IMR-90 (cell line): ENCODE results near the gene MATN3. TPM values are rescaled to one million over a fixed set of nuclear protein-coding genes. Genes with fewer than 3 reads are reported as not detected.

Source experiments
- ATAC-seq: fragments of 200-7000 bp; cut with Tn5 transposase; 2 replicates; pipeline ENCODE4 v1.9.1; 2020; ENCODE audit warnings: low read depth, mild to moderate bottlenecking, moderate library complexity
- BruUV-seq: library from RNA; stranded (reverse); fragments of 400-500 nt; replicated peaks from 2 replicates; lab custom pipeline; 2021; lab: Mats Ljungman, UMichigan
- CTCF ChIA-PET: fragments of 300-600 bp; formaldehyde crosslinking; extraction: SDS; loops from one replicate; lab custom pipeline; 2021; ENCODE audit warnings: antibody characterized with exemption; lab: Yijun Ruan, JAX
- POLR2A ChIA-PET: fragments of 300-600 bp; sonication (Branson Sonifier 250); formaldehyde crosslinking; loops from one replicate; lab custom pipeline; 2022; ENCODE audit warnings: antibody characterized with exemption; ENCODE audit not compliant: unreplicated experiment; lab: Charles Lee
- DNase-seq: peaks from one replicate; pipeline ENCODE4 v3.0.0; 2013
- H2AFZ ChIP-seq: replicated peaks from 2 replicates; pipeline ENCODE3; 2013; ENCODE audit warnings: low read length, mild to moderate bottlenecking; ENCODE audit not compliant: poor library complexity
- H2AK5ac ChIP-seq: 2 replicates; pipeline ENCODE4 v1.6.1; 2013; ENCODE audit warnings: low read depth, low read length, inconsistent platforms
- H2AK9ac ChIP-seq: replicated peaks from 2 replicates; pipeline ENCODE3; 2013; ENCODE audit warnings: mild to moderate bottlenecking, low read depth, low read length, moderate library complexity; ENCODE audit not compliant: poor library complexity
- H2BK120ac ChIP-seq: 2 replicates; pipeline ENCODE4 v1.6.1; 2013; ENCODE audit warnings: low read depth, low read length, inconsistent platforms
- H2BK15ac ChIP-seq: 3 replicates; pipeline ENCODE4 v1.6.1; 2013; ENCODE audit warnings: low read depth, low read length, inconsistent platforms
- H2BK20ac ChIP-seq: 2 replicates; pipeline ENCODE4 v1.6.1; 2013; ENCODE audit warnings: low read depth, mild to moderate bottlenecking, inconsistent platforms, low read length, moderate library complexity
- H2BK5ac ChIP-seq: 2 replicates; pipeline ENCODE4 v1.6.1; 2013; ENCODE audit warnings: mild to moderate bottlenecking, low read depth, low read length, inconsistent platforms; ENCODE audit not compliant: poor library complexity, severe bottlenecking
- H3K14ac ChIP-seq: replicated peaks from 2 replicates; pipeline ENCODE4 v1.6.1; 2013; ENCODE audit warnings: low read depth, low read length, inconsistent platforms
- H3K18ac ChIP-seq: 2 replicates; pipeline ENCODE4 v1.6.1; 2013; ENCODE audit warnings: low read depth, low read length, control low read depth
- H3K23ac ChIP-seq: 2 replicates; pipeline ENCODE4 v1.6.1; 2013; ENCODE audit warnings: low read depth, low read length, inconsistent platforms
- H3K27ac ChIP-seq: 2 replicates; pipeline ENCODE4 v1.5.1; 2013; ENCODE audit warnings: mild to moderate bottlenecking, control low read depth, low read length; ENCODE audit not compliant: insufficient read depth
- H3K27me3 ChIP-seq: 2 replicates; pipeline ENCODE4 v1.6.1; 2013; ENCODE audit warnings: low read length; ENCODE audit not compliant: control insufficient read depth, insufficient read depth
- H3K36me3 ChIP-seq: 2 replicates; pipeline ENCODE4 v1.6.1; 2013; ENCODE audit warnings: low read length, mixed read lengths; ENCODE audit not compliant: control insufficient read depth, insufficient read depth
- H3K4ac ChIP-seq: 2 replicates; pipeline ENCODE4 v1.6.1; 2013; ENCODE audit warnings: low read depth, low read length, inconsistent platforms
- H3K4me1 ChIP-seq: 2 replicates; pipeline ENCODE4 v1.6.1; 2013; ENCODE audit warnings: low read length, mixed read lengths; ENCODE audit not compliant: control insufficient read depth, insufficient read depth
- H3K4me2 ChIP-seq: 2 replicates; pipeline ENCODE4 v1.6.1; 2013; ENCODE audit warnings: low read depth, mild to moderate bottlenecking, control low read depth, low read length, moderate library complexity
- H3K4me3 ChIP-seq: 2 replicates; pipeline ENCODE4 v1.5.1; 2013; ENCODE audit warnings: low read depth, mild to moderate bottlenecking, control low read depth, low read length, moderate library complexity; ENCODE audit not compliant: insufficient read depth
- H3K56ac ChIP-seq: 2 replicates; pipeline ENCODE4 v1.6.1; 2013; ENCODE audit warnings: low read length, inconsistent platforms; ENCODE audit not compliant: insufficient read depth; ENCODE audit errors: extremely low read depth
- H3K79me1 ChIP-seq, 2 experiments: 2 replicates each; pipeline ENCODE4 v1.6.1; 2013; ENCODE audit warnings: low read length in 2 of 2, inconsistent platforms in 1 of 2, low read depth in 1 of 2
- H3K9ac ChIP-seq: 2 replicates; pipeline ENCODE4 v1.6.1; 2013; ENCODE audit warnings: low read depth, low read length, control low read depth
- H3K9me1 ChIP-seq: 2 replicates; pipeline ENCODE4 v1.6.1; 2013; ENCODE audit warnings: low read length, inconsistent platforms; ENCODE audit not compliant: insufficient read depth
- H3K9me3 ChIP-seq: 2 replicates; pipeline ENCODE4 v1.6.1; 2013; ENCODE audit warnings: low read length; ENCODE audit not compliant: control insufficient read depth, insufficient read depth
- H4K20me1 ChIP-seq: 2 replicates; pipeline ENCODE4 v1.6.1; 2013; ENCODE audit warnings: low read length, inconsistent platforms; ENCODE audit not compliant: insufficient read depth
- H4K5ac ChIP-seq: 2 replicates; pipeline ENCODE4 v1.6.1; 2013; ENCODE audit warnings: mild to moderate bottlenecking, low read depth, low read length, control low read depth
- H4K8ac ChIP-seq, 2 experiments: 2 replicates each; pipeline ENCODE4 v1.6.1; 2013; ENCODE audit warnings: low read depth in 2 of 2, low read length in 2 of 2, control low read depth in 1 of 2, inconsistent platforms in 1 of 2
- H4K91ac ChIP-seq: 2 replicates; pipeline ENCODE4 v1.6.1; 2013; ENCODE audit warnings: low read depth, low read length, inconsistent platforms; ENCODE audit not compliant: insufficient read depth
- BHLHE40 ChIP-seq: fragments of 150-350 bp; IDR thresholded peaks from 2 replicates; pipeline ENCODE4 v1.6.1; 2016; ENCODE audit warnings: mild to moderate bottlenecking, low read depth, low read length
- CEBPB ChIP-seq: IDR thresholded peaks from 2 replicates; pipeline ENCODE4 v1.6.1; 2012; ENCODE audit warnings: low read depth, low read length, improper control_type of control experiment
- CHD1 ChIP-seq: IDR thresholded peaks from 2 replicates; pipeline ENCODE4 v1.6.1; 2012; ENCODE audit warnings: low read depth, low read length, improper control_type of control experiment
- CTCF ChIP-seq: conservative IDR thresholded peaks from 2 replicates; pipeline ENCODE4 v1.5.1; 2012; ENCODE audit warnings: mild to moderate bottlenecking, low read depth, low read length, improper control_type of control experiment
- FOS ChIP-seq: fragments of 150-350 bp; IDR thresholded peaks from 2 replicates; pipeline ENCODE4 v1.6.1; 2016; ENCODE audit warnings: low read depth, low read length
- NFE2L2 ChIP-seq: fragments of 150-350 bp; IDR thresholded peaks from 2 replicates; pipeline ENCODE4 v1.6.1; 2016; ENCODE audit warnings: low read depth, mild to moderate bottlenecking, low read length
- POLR2A ChIP-seq: IDR thresholded peaks from 2 replicates; pipeline ENCODE4 v1.6.1; 2012; ENCODE audit warnings: mild to moderate bottlenecking, low read depth, low read length
- RFX5 ChIP-seq: IDR thresholded peaks from 2 replicates; pipeline ENCODE4 v1.8.0; 2012; ENCODE audit warnings: low read depth, mild to moderate bottlenecking, low read length, moderate library complexity
- WGBS, 2 experiments: methylation state at CpG; one replicate each; pipeline versions ENCODE4 v1.1.5 to v1.1.7; 2013; ENCODE audit warnings: missing lambda C conversion rate in 2 of 2; ENCODE audit not compliant: insufficient read length in 1 of 2; ENCODE audit errors: extremely low coverage in 2 of 2; 5-methylcytosine and 5-hydroxymethylcytosine counted together
- dilution Hi-C: fragments of 300-500 bp; cut with HindIII; formaldehyde crosslinking; loops from one replicate; pipeline ENCODE4 v1.14.3; 2018; ENCODE audit warnings: low sequenced_read_pairs; ENCODE audit not compliant: unreplicated experiment
- in situ Hi-C: fragments of 300-500 bp; cut with MboI; formaldehyde crosslinking; loops from 3 replicates; pipeline ENCODE4 v1.14.3; 2019; ENCODE audit warnings: low sequenced_read_pairs, inconsistent platforms, mixed read lengths
- intact Hi-C: fragments of 100-400 bp; cut with micrococcal nuclease; formaldehyde crosslinking; loops from 2 replicates; pipeline ENCODE4 v1.10.0; 2022
- polyA plus RNA-seq, 3 experiments: library from polyadenylated mRNA; depleted of rRNA; stranded (reverse); fragments of >200 nt; gene quantifications; 2 replicates each; pipeline ENCODE4 v1.2.3, GENCODE V29; 2012; ENCODE audit warnings: low replicate concordance in 1 of 3
- total RNA-seq: library from RNA; depleted of rRNA; stranded (reverse); fragments of >200 nt; gene quantifications from 2 replicates; pipeline ENCODE4 v1.2.3, GENCODE V29; 2012

Gene MATN3
- total and polyA plus RNA-seq, 2 of the 4 experiments (the other 2 are of a cell fraction) = 0.90 to 3.0 TPM

- TF ChIP-seq BHLHE40 (no peak), POLR2A (no peak)
Observed at GRCh38 chr2:20013126-20013849, 820 bp upstream of the MATN3 start (continued).

- Histone ChIP-seq H2AFZ (peak overlapping the region; percentile 92), H3K27me3 (peaks cover 14% of the 10 kb centered on the region), H3K9me3 (no peaks in the 10 kb centered on the region), H2AK5ac (0 out of 2 replicates have a peak overlapping the region, but pooled peaks have one; percentile 8), H2BK5ac (no peak overlapping the region), H4K91ac (no peak overlapping the region), H3K4me2 (peak overlapping the region; percentile 50), H3K23ac (peak overlapping the region; percentile 80), H4K20me1 (no peaks in the 10 kb centered on the region), H3K4ac (no peak overlapping the region; the same call in 1 of the 2 replicates), H3K4me3 (peak overlapping the region; percentile 50), H3K4me1 (peaks cover 3% of the 10 kb centered on the region), H2BK20ac (no peak overlapping the region), H2BK15ac (no peak overlapping the region), H3K9me1 (no peaks in the 10 kb centered on the region), H2BK120ac (peak overlapping the region; percentile 8; the same call in 1 of the 2 replicates), H3K27ac (no peak overlapping the region), H3K56ac (no peak overlapping the region), H4K5ac (no peak overlapping the region), H3K14ac (no peak overlapping the region; the same call in 1 of the 2 replicates), H2AK9ac (peak overlapping the region; percentile 90), H3K79me1 (no peaks in the 10 kb centered on the region), H4K8ac (peak overlapping the region in 1 of 2 experiments; percentile 35; a peak in 2 of 4 replicates), H3K36me3 (no peaks in the 10 kb centered on the region), H3K18ac (no peak overlapping the region), H3K9ac (no peak overlapping the region)
- no TSS peak for BruUV-seq
- no peak for DNase-seq
- ChIA-PET CTCF (no interaction called here), POLR2A (no interaction called here)
- dilution Hi-C loops (no loop called here), intact Hi-C loops (no loop called here), in situ Hi-C loops (no loop called here)
- TF ChIP-seq POLR2A = no peak
- no peak for TF ChIP-seq RFX5
- TF ChIP-seq CTCF = no peak
- TF ChIP-seq CHD1 = no peak
- no peak for TF ChIP-seq FOS
- no peak for TF ChIP-seq CEBPB
- TF ChIP-seq NFE2L2 = no peak
- WGBS, 2 experiments = no CpG with 5 or more reads among the region's 4 CpGs
- peak; percentile 7 for ATAC-seq
Observed at GRCh38 chr2:20012032-20012281, 511 bp downstream of the MATN3 start.
